Keratinocyte (primary cell): ENCODE results near the gene CCDC170. TPM values are rescaled to one million over a fixed set of nuclear protein-coding genes. Genes with fewer than 3 reads are reported as not detected.

Experiments used
- DNase-seq: peaks from one replicate; pipeline ENCODE4 v3.0.0-alpha.2; 2011; ENCODE audit warnings: low read depth, missing footprints, low spot score
- FAIRE-seq: peaks from 2 replicates; lab custom pipeline; 2011; peaks lifted over from hg19 to GRCh38; lab: Jason Lieb, UNC
- H2AFZ ChIP-seq: 2 replicates; pipeline ENCODE4 v1.6.0; 2012; ENCODE audit warnings: low read length, control low read depth, inconsistent platforms; ENCODE audit not compliant: control insufficient read depth
- H3K27ac ChIP-seq: 2 replicates; pipeline ENCODE4 v1.5.1; 2011; ENCODE audit warnings: low read length; ENCODE audit not compliant: control insufficient read depth, insufficient read depth
- H3K27me3 ChIP-seq: 3 replicates; pipeline ENCODE4 v1.6.0; 2011; ENCODE audit warnings: low read length; ENCODE audit not compliant: control insufficient read depth, insufficient read depth; ENCODE audit errors: extremely low read depth
- H3K36me3 ChIP-seq, 2 experiments: 2 replicates in 1 of 2; 3 replicates in 1 of 2; pipeline ENCODE4 v1.5.1; 2011; ENCODE audit warnings: low read length in 2 of 2, mild to moderate bottlenecking in 1 of 2; ENCODE audit not compliant: control insufficient read depth in 2 of 2, insufficient read depth in 2 of 2; ENCODE audit errors: extremely low read depth in 1 of 2
- H3K4me1 ChIP-seq: 3 replicates; pipeline ENCODE4 v1.5.1; 2011; ENCODE audit warnings: low read length; ENCODE audit not compliant: control insufficient read depth, insufficient read depth; ENCODE audit errors: extremely low read depth
- H3K4me2 ChIP-seq: 3 replicates; pipeline ENCODE4 v1.6.0; 2011; ENCODE audit warnings: low read depth, low read length; ENCODE audit not compliant: control insufficient read depth, insufficient read depth; ENCODE audit errors: extremely low read depth
- H3K4me3 ChIP-seq, 3 experiments: fragments of 200-600 bp in 1 of 3; sonication (generic) in 1 of 3; 2 replicates in 2 of 3; 3 replicates in 1 of 3; pipeline ENCODE4 v1.5.1; 2011 to 2016; ENCODE audit warnings: low read length in 3 of 3, mild to moderate bottlenecking in 3 of 3, control low read depth in 2 of 3, inconsistent platforms in 1 of 3, low read depth in 1 of 3, mixed read lengths in 1 of 3, mixed run types in 1 of 3, moderate library complexity in 1 of 3; ENCODE audit not compliant: control insufficient read depth in 2 of 3, insufficient read depth in 2 of 3; ENCODE audit errors: extremely low read depth in 1 of 3
- H3K79me2 ChIP-seq: 2 replicates; pipeline ENCODE4 v1.6.0; 2012; ENCODE audit warnings: low read length; ENCODE audit not compliant: control insufficient read depth, insufficient read depth
- H3K9ac ChIP-seq: 3 replicates; pipeline ENCODE4 v1.6.0; 2011; ENCODE audit warnings: low read length; ENCODE audit not compliant: control insufficient read depth, insufficient read depth; ENCODE audit errors: extremely low read depth
- H3K9me1 ChIP-seq: 3 replicates; pipeline ENCODE4 v1.6.0; 2011; ENCODE audit warnings: low read length; ENCODE audit not compliant: control insufficient read depth, insufficient read depth; ENCODE audit errors: extremely low read depth
- H3K9me3 ChIP-seq: 2 replicates; pipeline ENCODE4 v1.5.1; 2012; ENCODE audit warnings: low read depth, low read length; ENCODE audit not compliant: control insufficient read depth
- H4K20me1 ChIP-seq: 3 replicates; pipeline ENCODE4 v1.6.0; 2011; ENCODE audit warnings: low read length; ENCODE audit not compliant: control insufficient read depth, insufficient read depth; ENCODE audit errors: extremely low read depth
- CTCF ChIP-seq, 3 experiments: IDR thresholded peaks in 1 of 3; conservative IDR thresholded peaks in 1 of 3; optimal IDR thresholded peaks in 1 of 3; 2 replicates in 2 of 3; 3 replicates in 1 of 3; pipeline versions ENCODE3 to v1.5.1; 2011; ENCODE audit warnings: low read length in 3 of 3, mild to moderate bottlenecking in 3 of 3, moderate library complexity in 2 of 3, control low read depth in 1 of 3, inconsistent platforms in 1 of 3; ENCODE audit not compliant: insufficient read depth in 2 of 3; ENCODE audit errors: extremely low read depth in 1 of 3
- EZH2 ChIP-seq: IDR thresholded peaks from one replicate; pipeline ENCODE4 v1.6.1; 2012; ENCODE audit warnings: inconsistent platforms, mild to moderate bottlenecking, low read length, moderate library complexity
- dilution Hi-C: fragments of 300-500 bp; cut with MboI; formaldehyde crosslinking; loops from one replicate; pipeline ENCODE4 v1.7.0; 2020; ENCODE audit warnings: low sequenced_read_pairs; ENCODE audit not compliant: extremely low pct_ligation_motif_present
- polyA plus RNA-seq, 5 experiments: library from polyadenylated mRNA; depleted of rRNA in 3 of 5; stranded (reverse) in 3 of 5; stranded (forward) in 1 of 5; unstranded in 1 of 5; fragments of >200 nt; gene quantifications; 1 replicate in 1 of 5; 2 replicates in 3 of 5; 3 replicates in 1 of 5; pipeline versions ENCODE4 v1.2.1 to v1.2.3, GENCODE V29; 2011 to 2012; ENCODE audit warnings: missing spikeins in 2 of 5, low read depth in 1 of 5, low replicate concordance in 1 of 5

The CCDC170 gene
- polyA plus RNA-seq, 1 donor (not counting 4 experiments of a cell fraction or from before 2014, with no cell fraction given), result 0.10 TPM

DNA sequence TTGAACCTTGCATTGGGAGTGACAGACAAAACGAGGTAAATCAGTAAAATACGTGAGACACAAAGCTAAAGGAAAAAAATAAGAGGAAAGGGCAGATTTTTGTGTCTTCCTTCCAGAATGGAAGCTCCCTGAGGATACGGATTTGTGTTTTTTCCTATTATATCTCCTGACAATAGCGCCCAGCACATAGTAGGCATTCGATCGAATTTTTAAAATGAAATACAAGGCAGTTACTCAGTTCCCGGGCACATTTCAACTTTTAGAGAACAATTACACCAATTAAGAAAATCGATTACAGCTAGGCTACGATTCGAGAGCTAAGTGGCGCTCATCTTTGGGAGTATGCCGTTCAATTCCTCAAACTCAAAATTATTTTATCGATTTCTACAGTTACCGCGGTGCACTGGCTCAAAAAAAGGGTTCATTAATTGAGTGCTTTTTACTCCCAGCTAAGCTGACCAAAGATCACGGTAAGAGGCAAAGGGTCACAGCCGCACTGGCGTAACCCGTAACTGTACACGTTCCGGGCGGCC lies 42.3 kb upstream of the CCDC170 start:
- peak overlapping the region; percentile 79 for H3K4me2 ChIP-seq
- H3K27me3 ChIP-seq, result no peaks in the 10 kb centered on the region
- peak overlapping the region; percentile 91 for H3K9ac ChIP-seq
- dilution Hi-C loops, result no loop called here
- FAIRE-seq, result no peak
- TF ChIP-seq CTCF (optimal IDR thresholded peaks at IDR 0.05 in 1 of 3, IDR thresholded peaks at IDR 0.05 in 1 of 3, conservative IDR thresholded peaks at IDR 0.05 in 1 of 3; ENCODE audit: extremely low read depth in 1 of 3, insufficient read depth in 2 of 3, low read length in 3 of 3), result no peak
- TF ChIP-seq EZH2, result no peak
- peak overlapping the region; percentile 91 for H2AFZ ChIP-seq
- DNase-seq, result no peak
- no peaks in the 10 kb centered on the region for H4K20me1 ChIP-seq
- peaks cover 53% of the 10 kb centered on the region for H3K79me2 ChIP-seq
- peak overlapping the region; percentile 85 for H3K27ac ChIP-seq
- no peaks in the 10 kb centered on the region for H3K9me3 ChIP-seq
- H3K4me1 ChIP-seq, result peaks cover 17% of the 10 kb centered on the region
- H3K4me3 ChIP-seq, result peak overlapping the region; percentile 78 to 98 (median 97)
- no peaks in the 10 kb centered on the region for H3K9me1 ChIP-seq
- peaks cover 0 to 2% of the 10 kb centered on the region in 2 experiments for H3K36me3 ChIP-seq

DNA sequence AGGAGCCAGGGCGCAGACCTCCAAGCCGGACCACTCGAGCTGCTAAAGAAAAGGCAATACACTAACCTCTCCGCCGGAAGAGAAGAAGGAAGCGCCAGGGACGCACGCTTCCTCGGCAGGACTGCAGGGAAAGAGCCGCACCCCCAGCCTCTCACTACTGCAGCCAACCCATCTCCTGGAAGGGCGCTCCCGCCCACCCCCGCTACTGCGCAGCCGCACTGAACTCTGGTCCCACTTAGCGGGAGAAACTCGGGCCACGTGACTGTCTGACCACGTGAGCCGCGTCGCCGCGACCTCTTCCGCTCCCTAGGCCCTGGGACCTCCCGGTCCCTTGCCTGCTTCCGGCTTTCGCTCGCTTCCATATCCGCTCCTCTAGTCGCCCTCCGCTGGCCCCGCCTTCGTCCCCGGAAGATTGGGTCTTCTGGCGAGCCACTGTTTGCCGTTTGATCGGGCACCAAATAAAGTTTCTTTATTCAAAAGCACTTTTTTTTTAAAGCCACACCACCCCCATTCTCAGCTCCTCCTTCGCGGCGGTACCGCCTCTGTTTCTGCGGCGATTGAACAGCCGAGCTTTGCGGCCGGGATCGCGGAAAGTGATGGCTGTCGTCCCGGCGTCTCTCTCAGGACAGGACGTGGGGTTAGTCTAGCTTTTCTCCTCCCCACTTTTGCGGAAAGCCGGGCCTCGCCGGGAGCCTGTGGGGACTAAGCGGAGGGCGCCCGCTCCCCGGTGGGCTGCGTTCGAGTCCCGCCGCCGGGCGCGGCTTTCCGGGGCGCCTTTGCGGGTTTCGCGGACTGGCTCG lies 41.7 kb upstream of the CCDC170 start, which contains the start of gene RMND1:
RMND1 (minus strand) TSS at position 177 of the 800 bp plus-strand sequence. CDS start 6,315 bp downstream, outside the sequence.
- Histone ChIP-seq H3K4me2 (peak within 1 kb of the TSS; percentile 83), H3K9me1 (no peaks in the 10 kb centered on the region), H3K4me3 (peak within 1 kb of the TSS; percentile 79 to 98 (median 98)), H3K9ac (peak within 1 kb of the TSS; percentile 91), H3K36me3 (peaks cover 1 to 3% of the 10 kb centered on the region in 2 experiments), H3K27me3 (no peaks in the 10 kb centered on the region), H4K20me1 (no peaks in the 10 kb centered on the region), H3K27ac (peak within 1 kb of the TSS; percentile 85), H2AFZ (peak within 1 kb of the TSS; percentile 91), H3K79me2 (peaks cover 50% of the 10 kb centered on the region), H3K9me3 (no peaks in the 10 kb centered on the region), H3K4me1 (peaks cover 10% of the 10 kb centered on the region)
- DNase-seq, result peak; percentile 96
- dilution Hi-C loops, result no loop called here
- TF ChIP-seq EZH2, result no peak
- TF ChIP-seq CTCF (optimal IDR thresholded peaks at IDR 0.05 in 1 of 3, IDR thresholded peaks at IDR 0.05 in 1 of 3, conservative IDR thresholded peaks at IDR 0.05 in 1 of 3; ENCODE audit: extremely low read depth in 1 of 3, insufficient read depth in 2 of 3, low read length in 3 of 3), result no peak
- peak; percentile 78 for FAIRE-seq
